ENCODE measurements around the gene OR6C70. TPM values are rescaled to one million over a fixed set of nuclear protein-coding genes. Genes with fewer than 3 reads are reported as not detected.

Gene OR6C70
- not detected for total RNA-seq
- long read RNA-seq, result 0 reads

GRCh38 chr12:55470088-55470829 is at the start of gene OR6C70:
OR6C70 (minus strand) TSS chr12:55470138; CDS start chr12:55470138, 0 bp downstream.
- intact Hi-C loops (cut with micrococcal nuclease), result no loop called here
- no peak for DNase-seq
- Histone ChIP-seq H3K9me3 (replicated peaks) (no peaks in the 10 kb centered on the region), H3K4me1 (no peaks in the 10 kb centered on the region), H3K27me3 (ENCODE audit: low read depth) (no peaks in the 10 kb centered on the region), H3K27ac (replicated peaks) (no peak within 1 kb of the TSS), H3K36me3 (no peaks in the 10 kb centered on the region), H3K4me3 (no peak within 1 kb of the TSS)
- TF ChIP-seq CTCF (IDR thresholded peaks at IDR 0.05; ENCODE audit: borderline replicate concordance), result no peak

GRCh38 chr12:55516391-55516790 is 46.5 kb upstream of the OR6C70 start:
- no peak for TF ChIP-seq CTCF (IDR thresholded peaks at IDR 0.05; ENCODE audit: borderline replicate concordance)
- Histone ChIP-seq H3K27ac (replicated peaks) (no peak overlapping the region), H3K36me3 (no peaks in the 10 kb centered on the region), H3K4me1 (no peaks in the 10 kb centered on the region), H3K9me3 (replicated peaks) (peaks cover 9% of the 10 kb centered on the region), H3K4me3 (no peak overlapping the region), H3K27me3 (ENCODE audit: low read depth) (no peaks in the 10 kb centered on the region)
- intact Hi-C loops (cut with micrococcal nuclease), result no loop called here
- DNase-seq, result no peak

- no peak overlapping the region for H3K4me3 ChIP-seq
- no peaks in the 10 kb centered on the region for H3K27me3 ChIP-seq (ENCODE audit: low read depth)
- H3K36me3 ChIP-seq, result no peaks in the 10 kb centered on the region
- intact Hi-C loops (cut with micrococcal nuclease), result no loop called here
- H3K9me3 ChIP-seq (replicated peaks), result peaks cover 6% of the 10 kb centered on the region
- DNase-seq, result no peak
- H3K4me1 ChIP-seq, result no peaks in the 10 kb centered on the region
- TF ChIP-seq CTCF (IDR thresholded peaks at IDR 0.05; ENCODE audit: borderline replicate concordance), result no peak
- H3K27ac ChIP-seq (replicated peaks), result no peak overlapping the region
Observed at GRCh38 chr12:55515696-55516095, 45.8 kb upstream of the OR6C70 start.

GRCh38 chr12:55501601-55502000 is 31.7 kb upstream of the OR6C70 start:
- DNase-seq, result no peak
- intact Hi-C loops (cut with micrococcal nuclease), result no loop called here
- peaks cover 7% of the 10 kb centered on the region for H3K9me3 ChIP-seq (replicated peaks)
- no peaks in the 10 kb centered on the region for H3K27me3 ChIP-seq (ENCODE audit: low read depth)
- H3K27ac ChIP-seq (replicated peaks), result no peak overlapping the region
- no peak overlapping the region for H3K4me3 ChIP-seq
- no peaks in the 10 kb centered on the region for H3K36me3 ChIP-seq
- no peaks in the 10 kb centered on the region for H3K4me1 ChIP-seq
- no peak for TF ChIP-seq CTCF (IDR thresholded peaks at IDR 0.05; ENCODE audit: borderline replicate concordance)

- no peak for DNase-seq
- intact Hi-C loops (cut with micrococcal nuclease), result no loop called here
- Histone ChIP-seq H3K9me3 (replicated peaks) (peaks cover 2% of the 10 kb centered on the region), H3K27me3 (ENCODE audit: low read depth) (no peaks in the 10 kb centered on the region), H3K36me3 (no peaks in the 10 kb centered on the region), H3K4me3 (no peak overlapping the region), H3K27ac (replicated peaks) (no peak overlapping the region), H3K4me1 (no peaks in the 10 kb centered on the region)
- TF ChIP-seq CTCF (IDR thresholded peaks at IDR 0.05; ENCODE audit: borderline replicate concordance), result no peak
Observed at GRCh38 chr12:55499810-55500252, 29.9 kb upstream of the OR6C70 start.

Data from left ventricle myocardium inferior (tissue), 1 donor.